ENCODE results near the gene ZBTB18. TPM values are rescaled to one million over a fixed set of nuclear protein-coding genes. Genes with fewer than 3 reads are reported as not detected.

The ZBTB18 gene
- total RNA-seq, 2 donors from 2014 or later, result 8.9 to 9.2 TPM

GRCh38 chr1:244054247-244054923, 3.3 kb downstream of the ZBTB18 start:
- no peak overlapping the region for H3K27ac ChIP-seq
- ATAC-seq (ENCODE audit: insufficient number of reproducible peaks, low FRiP score, low read depth), result no peak

GRCh38 chr1:244054924-244055263, 3.8 kb downstream of the ZBTB18 start:
- no peaks in the 10 kb centered on the region for H3K27me3 ChIP-seq (replicated peaks; ENCODE audit: insufficient read depth)
- H3K36me3 ChIP-seq, result peaks cover 4% of the 10 kb centered on the region
- DNase-seq (ENCODE audit: low spot score) (no peak), ATAC-seq (ENCODE audit: insufficient number of reproducible peaks, low FRiP score, low read depth) (no peak)
- no peak overlapping the region for H3K4me3 ChIP-seq
- no peak overlapping the region for H3K27ac ChIP-seq
- H3K4me1 ChIP-seq (ENCODE audit: control insufficient read depth in 1 of 2, low read depth in 2 of 2), result peaks cover 9 to 25% of the 10 kb centered on the region in 2 donors
- H3K9me3 ChIP-seq, result no peaks in the 10 kb centered on the region
- no peak for TF ChIP-seq CTCF (IDR thresholded peaks at IDR 0.05)

More at GRCh38 chr1:244054247-244054923, 3.3 kb downstream of the ZBTB18 start:
- H3K4me3 ChIP-seq, result no peak overlapping the region
- no peaks in the 10 kb centered on the region for H3K27me3 ChIP-seq (replicated peaks; ENCODE audit: insufficient read depth)
- no peaks in the 10 kb centered on the region for H3K9me3 ChIP-seq
- H3K4me1 ChIP-seq (ENCODE audit: control insufficient read depth in 1 of 2, low read depth in 2 of 2), result peaks cover 9 to 25% of the 10 kb centered on the region in 2 donors
- no peak for DNase-seq (ENCODE audit: low spot score)
- peaks cover 4% of the 10 kb centered on the region for H3K36me3 ChIP-seq
- TF ChIP-seq CTCF (IDR thresholded peaks at IDR 0.05), result no peak

- Histone ChIP-seq H3K4me3 (no peak overlapping the region), H3K36me3 (peaks cover 4% of the 10 kb centered on the region), H3K4me1 (ENCODE audit: control insufficient read depth in 1 of 2, low read depth in 2 of 2) (peaks cover 3 to 11% of the 10 kb centered on the region in 2 donors), H3K9me3 (no peaks in the 10 kb centered on the region), H3K27me3 (replicated peaks; ENCODE audit: insufficient read depth) (no peaks in the 10 kb centered on the region), H3K27ac (no peak overlapping the region)
- DNase-seq (ENCODE audit: low spot score) (no peak), ATAC-seq (ENCODE audit: insufficient number of reproducible peaks, low FRiP score, low read depth) (no peak)
- no peak for TF ChIP-seq CTCF (IDR thresholded peaks at IDR 0.05)
Measured at GRCh38 chr1:244056577-244056976, 5.5 kb downstream of the ZBTB18 start.

- Histone ChIP-seq H3K4me1 (ENCODE audit: control insufficient read depth in 1 of 2, low read depth in 2 of 2) (no peaks in the 10 kb centered on the region), H3K27ac (no peak overlapping the region), H3K36me3 (peaks cover 4% of the 10 kb centered on the region), H3K4me3 (no peak overlapping the region), H3K27me3 (replicated peaks; ENCODE audit: insufficient read depth) (no peaks in the 10 kb centered on the region), H3K9me3 (no peaks in the 10 kb centered on the region)
- no peak for TF ChIP-seq CTCF (IDR thresholded peaks at IDR 0.05)
- DNase-seq (ENCODE audit: low spot score) (no peak), ATAC-seq (ENCODE audit: insufficient number of reproducible peaks, low FRiP score, low read depth) (no peak)
Measured at GRCh38 chr1:244057474-244058385, 6.6 kb downstream of the ZBTB18 start.

GRCh38 chr1:244060117-244060516, 9.0 kb downstream of the ZBTB18 start:
- Histone ChIP-seq H3K9me3 (no peaks in the 10 kb centered on the region), H3K4me3 (no peak overlapping the region), H3K36me3 (no peaks in the 10 kb centered on the region), H3K4me1 (ENCODE audit: control insufficient read depth in 1 of 2, low read depth in 2 of 2) (no peaks in the 10 kb centered on the region), H3K27me3 (replicated peaks; ENCODE audit: insufficient read depth) (no peaks in the 10 kb centered on the region), H3K27ac (no peak overlapping the region)
- no peak for ATAC-seq (ENCODE audit: insufficient number of reproducible peaks, low FRiP score, low read depth)
- TF ChIP-seq CTCF (IDR thresholded peaks at IDR 0.05), result no peak
- DNase-seq (ENCODE audit: low spot score), result no peak

Measured in thoracic aorta (tissue), 2 donors.